ENCODE results near the gene SBNO2.

GRCh38 chr19:1223018-1223855, 49.2 kb upstream of the SBNO2 start:
- TF ChIP-seq CTCF (IDR thresholded peaks at IDR 0.05; ENCODE audit: borderline replicate concordance, extremely low read depth, low read length, poor library complexity, severe bottlenecking) (peak; percentile 60), EZH2 (IDR thresholded peaks at IDR 0.05; ENCODE audit: borderline replicate concordance, low read depth, low read length, severe bottlenecking) (no peak)
